Upper lobe of left lung (tissue), 4 donors: ENCODE measurements around the gene SPATA22.

Source experiments
- POLR2A ChIP-seq, 4 donors: fragments of 450-650 bp; IDR thresholded peaks; one replicate each; pipeline ENCODE4 v1.5.1; 2016 to 2017; ENCODE audit warnings: antibody characterized with exemption in 4 of 4, mild to moderate bottlenecking in 2 of 4
- POLR2AphosphoS5 ChIP-seq, 2 donors: sonication (generic); formaldehyde crosslinking; IDR thresholded peaks; one replicate each; pipeline ENCODE4 v1.5.1; 2017; ENCODE audit warnings: antibody characterized with exemption in 2 of 2
- TF ChIP-seq, protein P1 (sequence below), 6 experiments: fragments of 450-650 bp in 4 of 6; fragments of 200-600 bp in 2 of 6; sonication (generic) in 2 of 6; IDR thresholded peaks; one replicate each; pipeline ENCODE4 v1.5.1; 2016 to 2019; ENCODE audit warnings: antibody characterized with exemption in 6 of 6

DNA sequence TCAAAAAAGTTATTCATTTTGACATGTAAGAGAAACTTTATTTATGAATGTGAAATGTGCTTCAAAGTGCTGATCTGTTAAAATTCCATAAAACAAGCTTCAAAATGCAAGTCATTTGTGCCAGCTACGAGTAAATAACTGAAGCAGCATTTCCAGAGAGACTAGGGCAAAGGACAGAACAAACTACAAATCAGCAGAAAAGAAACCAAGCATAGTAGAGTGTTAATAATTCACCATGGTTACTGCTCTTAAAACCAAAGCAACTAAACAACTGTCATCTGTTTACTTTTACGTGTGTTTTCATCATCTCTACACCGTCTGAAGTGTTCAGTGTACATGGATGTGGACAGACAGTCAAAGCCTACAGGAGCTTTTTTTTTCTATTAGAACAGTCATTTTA lies 2.6 kb upstream of the SPATA22 start:
- TF ChIP-seq, protein P1, sequence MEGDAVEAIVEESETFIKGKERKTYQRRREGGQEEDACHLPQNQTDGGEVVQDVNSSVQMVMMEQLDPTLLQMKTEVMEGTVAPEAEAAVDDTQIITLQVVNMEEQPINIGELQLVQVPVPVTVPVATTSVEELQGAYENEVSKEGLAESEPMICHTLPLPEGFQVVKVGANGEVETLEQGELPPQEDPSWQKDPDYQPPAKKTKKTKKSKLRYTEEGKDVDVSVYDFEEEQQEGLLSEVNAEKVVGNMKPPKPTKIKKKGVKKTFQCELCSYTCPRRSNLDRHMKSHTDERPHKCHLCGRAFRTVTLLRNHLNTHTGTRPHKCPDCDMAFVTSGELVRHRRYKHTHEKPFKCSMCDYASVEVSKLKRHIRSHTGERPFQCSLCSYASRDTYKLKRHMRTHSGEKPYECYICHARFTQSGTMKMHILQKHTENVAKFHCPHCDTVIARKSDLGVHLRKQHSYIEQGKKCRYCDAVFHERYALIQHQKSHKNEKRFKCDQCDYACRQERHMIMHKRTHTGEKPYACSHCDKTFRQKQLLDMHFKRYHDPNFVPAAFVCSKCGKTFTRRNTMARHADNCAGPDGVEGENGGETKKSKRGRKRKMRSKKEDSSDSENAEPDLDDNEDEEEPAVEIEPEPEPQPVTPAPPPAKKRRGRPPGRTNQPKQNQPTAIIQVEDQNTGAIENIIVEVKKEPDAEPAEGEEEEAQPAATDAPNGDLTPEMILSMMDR (IDR thresholded peaks at IDR 0.05): no peak
- no peak for TF ChIP-seq POLR2AphosphoS5 (IDR thresholded peaks at IDR 0.05)
- TF ChIP-seq POLR2A (IDR thresholded peaks at IDR 0.05): no peak
